Sigmoid colon (tissue), 4 donors: Measurements from ENCODE around the gene GABBR2.

ENCODE experiments used
- CTCF ChIP-seq, 4 experiments: fragments of 450-650 bp in 3 of 4; fragments of 200-600 bp in 1 of 4; IDR thresholded peaks; one replicate each; pipeline ENCODE4 v1.5.1; 2016 to 2019; ENCODE audit warnings: antibody characterized with exemption in 4 of 4, mild to moderate bottlenecking in 3 of 4, moderate library complexity in 2 of 4
- EP300 ChIP-seq, 4 donors: sonication (generic); formaldehyde crosslinking; IDR thresholded peaks; one replicate each; pipeline ENCODE4 v1.6.1; 2017; ENCODE audit warnings: antibody characterized with exemption in 4 of 4
- POLR2A ChIP-seq, 2 donors: fragments of 450-650 bp; IDR thresholded peaks; one replicate each; pipeline ENCODE4 v1.6.1; 2016; ENCODE audit warnings: antibody characterized with exemption in 2 of 2, mild to moderate bottlenecking in 2 of 2, moderate library complexity in 2 of 2

GRCh38 chr9:98502976-98503325 lies 205.8 kb downstream of the GABBR2 start:
- TF ChIP-seq CTCF (IDR thresholded peaks at IDR 0.05) (no peak), EP300 (IDR thresholded peaks at IDR 0.05) (no peak), POLR2A (IDR thresholded peaks at IDR 0.05) (no peak)
